Cardiac fibroblast (primary cell): ENCODE results near the gene NRDC.
A peak's percentile ranks its signal among the peaks of the same experiment; 100 is the strongest.

Source experiments
- DNase-seq, 2 donors: peaks; one replicate each; pipeline versions ENCODE4 v3.0.0 to v3.0.0-alpha.2; 2010; ENCODE audit warnings: low read depth in 2 of 2
- H3K4me3 ChIP-seq, 2 donors: replicated peaks in 1 of 2; 1 replicate in 1 of 2; 2 replicates in 1 of 2; pipeline ENCODE4 v1.5.1; 2011; ENCODE audit warnings: low read depth in 2 of 2, low read length in 2 of 2, mild to moderate bottlenecking in 2 of 2, moderate library complexity in 1 of 2
- CTCF ChIP-seq: IDR thresholded peaks from one replicate; pipeline ENCODE4 v1.5.1; 2011; ENCODE audit warnings: low read depth, mild to moderate bottlenecking, low read length, inconsistent platforms

Gene NRDC

DNA sequence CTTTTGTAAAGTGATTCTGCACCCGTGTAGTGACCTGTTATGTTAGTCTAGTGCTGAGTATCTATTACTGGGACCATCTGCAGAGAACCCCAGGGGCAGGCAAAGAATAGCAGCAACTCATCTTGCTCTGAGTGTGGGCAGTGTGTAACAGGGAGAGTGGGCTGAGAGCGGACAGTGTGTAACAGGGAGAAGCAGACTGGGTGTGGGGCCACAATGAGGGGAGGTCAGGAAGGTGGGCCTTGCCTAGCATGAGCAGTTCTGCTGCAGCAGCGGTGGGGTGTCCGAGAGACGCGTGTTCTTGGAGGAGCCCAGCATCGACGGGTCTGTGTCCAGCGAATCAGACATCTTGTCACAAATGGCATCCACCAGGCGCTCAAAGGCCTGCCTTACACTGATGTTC, 41.2 kb upstream of the NRDC start:
- no peak for TF ChIP-seq CTCF
- DNase-seq, result no peak
- no peak overlapping the region for H3K4me3 ChIP-seq

GRCh38 chr1:51916587-51917405, 38.3 kb upstream of the NRDC start:
- DNase-seq, result peak; percentile 7 to 37
- no peak overlapping the region for H3K4me3 ChIP-seq
- TF ChIP-seq CTCF, result no peak

DNA sequence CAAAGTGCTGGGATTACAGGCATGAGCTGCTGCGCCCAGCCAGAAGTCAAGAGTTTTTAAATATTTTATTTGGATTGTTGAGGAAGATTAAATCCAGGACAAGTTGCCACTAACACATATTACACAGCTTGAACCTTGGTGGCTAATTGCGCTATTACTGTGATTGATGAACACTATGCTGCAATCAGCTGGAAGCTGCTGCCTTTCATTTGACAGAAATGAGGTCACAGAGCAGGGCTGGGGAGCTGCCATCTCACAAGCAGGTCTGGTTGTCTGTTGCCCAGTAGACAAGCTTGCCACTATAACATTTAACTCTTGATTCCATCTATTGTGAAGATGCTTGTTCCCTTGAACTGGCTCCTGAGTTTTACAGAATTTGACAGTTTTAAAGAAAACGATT, 37.4 kb upstream of the NRDC start:
- no peak overlapping the region for H3K4me3 ChIP-seq
- DNase-seq, result no peak
- no peak for TF ChIP-seq CTCF

- peak in 1 of 2 donors; percentile 9 for DNase-seq
- no peak for TF ChIP-seq CTCF
- no peak overlapping the region for H3K4me3 ChIP-seq
These were observed 34.4 kb upstream of the NRDC start for GRCh38 chr1:51912881-51913280.

GRCh38 chr1:51910221-51911000, 31.9 kb upstream of the NRDC start:
- TF ChIP-seq CTCF, result no peak
- no peak for DNase-seq
- H3K4me3 ChIP-seq, result no peak overlapping the region

GRCh38 chr1:51908499-51908898, 30.0 kb upstream of the NRDC start:
- no peak overlapping the region for H3K4me3 ChIP-seq
- no peak for TF ChIP-seq CTCF
- no peak for DNase-seq
